Measurements from ENCODE around the gene IMP3. TPM values are rescaled to one million over a fixed set of nuclear protein-coding genes. Genes with fewer than 3 reads are reported as not detected.

The IMP3 gene
- total RNA-seq, 2 donors from 2014 or later: 66.5 to 93.8 TPM

- no peak overlapping the region for H3K27ac Mint-ChIP-seq
- H3K9me3 Mint-ChIP-seq: no peaks in the 10 kb centered on the region
- no peak for DNase-seq (ENCODE audit: low spot score in 2 of 2)
- peak in 1 of 2 donors; percentile 9 for ATAC-seq
- H3K36me3 Mint-ChIP-seq: no peaks in the 10 kb centered on the region
Measured at GRCh38 chr15:75675579-75676404, 35.8 kb upstream of the IMP3 start.

DNA sequence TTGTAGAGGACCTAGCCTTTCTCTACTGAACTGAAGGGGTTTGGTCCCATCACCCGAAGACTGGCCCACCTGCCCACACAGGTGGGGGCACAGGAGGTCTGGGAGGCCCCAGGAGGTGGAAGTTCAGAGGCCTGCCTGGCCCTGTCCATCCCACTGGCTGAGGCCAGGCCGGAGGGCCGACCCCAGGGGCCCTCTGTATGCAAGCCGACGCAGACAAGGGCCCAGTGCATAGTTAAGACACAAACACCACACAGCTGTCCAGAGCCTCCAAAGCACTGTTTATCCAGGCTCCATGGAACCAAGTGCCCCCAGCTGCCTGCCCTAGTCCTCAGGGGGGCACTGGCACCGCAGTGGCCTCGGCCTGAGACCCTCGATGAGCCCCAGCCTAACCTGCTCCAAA is 34.3 kb upstream of the IMP3 start:
- Mint-ChIP-seq H3K9me3 (no peaks in the 10 kb centered on the region), H3K36me3 (no peaks in the 10 kb centered on the region), H3K27ac (peak overlapping the region in 1 of 2 donors; percentile 55)
- DNase-seq (ENCODE audit: low spot score in 2 of 2): no peak
- ATAC-seq: no peak

DNA sequence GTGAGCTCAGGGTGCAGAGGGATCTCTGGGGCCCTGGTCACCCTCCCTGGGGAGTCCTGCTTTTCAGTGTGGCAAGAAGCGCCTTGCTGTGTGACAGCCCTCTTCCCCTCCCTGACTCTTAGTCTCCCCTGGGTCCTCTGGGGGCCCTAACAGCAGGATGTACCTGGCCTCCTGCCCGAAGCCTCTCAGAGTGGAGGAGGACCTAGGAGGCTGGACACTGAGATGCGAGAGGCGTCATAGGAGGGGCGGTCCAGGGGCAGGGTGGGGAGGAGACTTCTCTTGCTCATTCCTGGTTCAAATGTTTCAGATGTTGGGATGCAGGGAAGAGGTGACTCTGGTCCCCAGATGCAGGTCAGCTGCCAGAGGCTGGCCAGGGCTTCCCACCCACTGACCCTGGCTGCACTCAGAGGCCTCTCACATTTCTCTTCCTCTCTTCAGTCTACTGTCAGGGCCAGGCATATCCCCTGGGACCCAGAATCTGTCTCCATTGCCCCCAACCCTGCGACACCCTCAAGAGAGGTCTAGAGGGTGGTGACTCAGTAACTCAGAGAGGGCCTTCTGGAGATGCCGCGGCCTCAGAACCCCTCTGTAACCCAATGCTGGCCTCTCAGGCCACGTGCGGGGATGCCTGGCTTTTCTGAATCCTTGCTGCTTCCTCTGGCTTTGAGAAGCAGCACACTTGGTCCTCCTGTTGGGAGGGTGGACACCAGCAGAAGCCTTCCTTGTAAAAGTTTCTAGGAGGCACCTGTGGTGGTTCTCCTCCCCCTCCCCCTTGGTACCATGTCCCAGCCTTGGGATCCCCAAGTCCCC is 33.6 kb upstream of the IMP3 start:
- Mint-ChIP-seq H3K36me3 (no peaks in the 10 kb centered on the region), H3K27ac (no peak overlapping the region), H3K9me3 (no peaks in the 10 kb centered on the region)
- no peak for ATAC-seq
- no peak for DNase-seq (ENCODE audit: low spot score in 2 of 2)

- ATAC-seq (no peak), DNase-seq (ENCODE audit: low spot score in 2 of 2) (no peak)
- no peaks in the 10 kb centered on the region for H3K36me3 Mint-ChIP-seq
- H3K27ac Mint-ChIP-seq: no peak overlapping the region
- H3K9me3 Mint-ChIP-seq: no peaks in the 10 kb centered on the region
Measured at GRCh38 chr15:75672646-75673425, 32.8 kb upstream of the IMP3 start.

DNA sequence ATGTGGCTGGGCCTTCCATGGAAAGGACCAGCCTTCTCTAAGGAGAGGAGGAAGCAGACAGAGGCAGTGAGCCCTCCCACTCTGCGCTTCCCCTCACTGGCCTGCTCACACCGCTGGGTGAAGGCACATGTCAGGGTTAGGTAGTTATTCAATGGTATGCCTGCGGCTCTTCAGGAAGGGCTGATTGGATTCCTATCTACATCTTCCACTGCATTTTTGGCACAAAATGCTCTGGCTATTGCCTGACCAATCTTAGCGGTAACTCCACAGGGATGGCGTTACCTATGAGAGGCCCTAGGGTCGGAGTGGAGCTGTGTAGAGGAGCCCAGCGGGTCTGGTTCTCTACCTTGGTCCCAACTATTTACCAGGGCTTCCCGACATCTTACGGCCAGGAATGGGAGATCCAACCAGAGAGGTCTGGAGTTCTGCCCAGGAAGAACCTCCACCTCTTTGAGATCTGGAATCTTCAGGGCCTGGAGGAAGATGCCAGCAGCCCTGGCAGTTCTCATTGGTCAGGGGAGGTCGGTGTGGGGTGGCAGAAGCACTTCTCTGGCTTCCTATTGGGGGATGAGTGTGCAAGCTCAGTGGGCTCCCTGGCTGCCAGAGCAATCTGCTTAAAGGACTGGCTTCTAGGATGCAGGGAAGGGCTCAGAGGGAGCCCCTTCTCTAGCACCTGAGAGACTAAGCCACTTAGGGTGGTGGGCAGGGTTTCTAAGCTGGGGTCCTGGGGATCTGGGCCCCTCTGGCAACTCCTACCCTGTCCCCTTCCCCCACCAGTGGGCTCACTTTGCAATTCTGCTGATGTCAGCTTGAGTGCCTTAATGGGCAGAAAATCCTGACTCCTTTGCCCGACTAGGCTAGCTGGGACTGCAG is 31.9 kb upstream of the IMP3 start:
- Mint-ChIP-seq H3K27ac (no peak overlapping the region), H3K9me3 (no peaks in the 10 kb centered on the region), H3K36me3 (no peaks in the 10 kb centered on the region)
- ATAC-seq (no peak), DNase-seq (ENCODE audit: low spot score in 2 of 2) (no peak)

GRCh38 chr15:75669879-75670212 is 29.8 kb upstream of the IMP3 start:
- ATAC-seq: no peak
- Mint-ChIP-seq H3K9me3 (no peaks in the 10 kb centered on the region), H3K36me3 (no peaks in the 10 kb centered on the region), H3K27ac (peak overlapping the region in 1 of 2 donors; percentile 80)
- no peak for DNase-seq (ENCODE audit: low spot score in 2 of 2)

GRCh38 chr15:75669191-75669878 is 29.3 kb upstream of the IMP3 start:
- ATAC-seq: peak; percentile 31 to 81
- DNase-seq (ENCODE audit: low spot score in 2 of 2): no peak
- no peaks in the 10 kb centered on the region for H3K36me3 Mint-ChIP-seq
- H3K27ac Mint-ChIP-seq: peak overlapping the region; percentile 68 to 80
- H3K9me3 Mint-ChIP-seq: no peaks in the 10 kb centered on the region

- H3K27ac Mint-ChIP-seq: peak overlapping the region in 1 of 2 donors; percentile 52
- ATAC-seq: no peak
- no peak for DNase-seq (ENCODE audit: low spot score in 2 of 2)
- H3K36me3 Mint-ChIP-seq: no peaks in the 10 kb centered on the region
- H3K9me3 Mint-ChIP-seq: no peaks in the 10 kb centered on the region
Measured at GRCh38 chr15:75666823-75667501, 26.9 kb upstream of the IMP3 start.

GRCh38 chr15:75663931-75664421 is 24.0 kb upstream of the IMP3 start:
- peak overlapping the region in 1 of 2 donors; percentile 44 for H3K27ac Mint-ChIP-seq
- no peak for DNase-seq (ENCODE audit: low spot score in 2 of 2)
- no peak for ATAC-seq
- H3K36me3 Mint-ChIP-seq: no peaks in the 10 kb centered on the region
- no peaks in the 10 kb centered on the region for H3K9me3 Mint-ChIP-seq

GRCh38 chr15:75662823-75663519 is 22.9 kb upstream of the IMP3 start:
- Mint-ChIP-seq H3K36me3 (no peaks in the 10 kb centered on the region), H3K9me3 (no peaks in the 10 kb centered on the region), H3K27ac (no peak overlapping the region)
- ATAC-seq (no peak), DNase-seq (ENCODE audit: low spot score in 2 of 2) (no peak)

- Mint-ChIP-seq H3K9me3 (no peaks in the 10 kb centered on the region), H3K36me3 (no peaks in the 10 kb centered on the region), H3K27ac (no peak overlapping the region)
- ATAC-seq (no peak), DNase-seq (ENCODE audit: low spot score in 2 of 2) (no peak)
Measured at GRCh38 chr15:75661756-75662140, 21.7 kb upstream of the IMP3 start.

DNA sequence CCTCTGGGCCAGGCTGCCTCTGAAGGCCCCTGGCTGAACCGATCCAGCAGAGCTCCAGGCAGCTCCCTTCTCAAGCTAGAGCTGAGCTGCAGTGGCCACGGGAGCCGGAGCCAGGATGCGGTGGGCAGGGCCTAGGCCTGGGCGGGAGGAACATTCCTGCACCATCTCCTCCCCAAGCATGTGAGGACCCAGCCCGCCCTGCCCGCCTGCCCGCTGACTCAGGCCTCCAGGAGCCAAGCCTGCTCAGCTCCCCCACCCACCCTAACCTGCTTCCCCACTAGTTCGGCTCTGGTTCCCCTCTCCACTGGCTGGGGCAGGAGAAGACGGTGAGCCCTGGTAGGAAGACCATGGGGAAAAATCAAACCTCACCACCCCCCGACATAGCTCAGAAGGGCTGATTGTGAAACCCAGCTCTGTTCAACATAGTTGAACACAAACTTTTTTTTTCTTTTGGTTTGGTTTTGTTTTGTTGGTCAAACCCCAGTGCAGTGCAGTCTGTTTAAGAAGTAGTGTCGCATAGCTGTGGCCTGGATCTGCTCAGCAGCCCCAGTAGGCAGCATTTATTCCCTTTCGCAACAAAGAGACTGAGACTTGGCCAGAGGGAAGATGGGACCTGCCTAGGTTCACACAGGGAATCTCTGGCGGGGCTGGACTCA is 21.2 kb upstream of the IMP3 start:
- no peak overlapping the region for H3K27ac Mint-ChIP-seq
- H3K9me3 Mint-ChIP-seq: no peaks in the 10 kb centered on the region
- H3K36me3 Mint-ChIP-seq: no peaks in the 10 kb centered on the region
- DNase-seq (ENCODE audit: low spot score in 2 of 2): no peak
- no peak for ATAC-seq

- peak; percentile 22 to 39 for ATAC-seq
- Mint-ChIP-seq H3K9me3 (no peaks in the 10 kb centered on the region), H3K36me3 (no peaks in the 10 kb centered on the region), H3K27ac (no peak overlapping the region)
- DNase-seq (ENCODE audit: low spot score in 2 of 2): no peak
Measured at GRCh38 chr15:75659928-75660645, 20.1 kb upstream of the IMP3 start.
